BJ (cell line): Measurements from ENCODE around the gene CNKSR2. TPM values are rescaled to one million over a fixed set of nuclear protein-coding genes. Genes with fewer than 3 reads are reported as not detected.
"Not testable (repeated sequence)": the region's sequence is repeated elsewhere in the genome, so short reads cannot be mapped to it uniquely, and the experiment has no call there.

Experiments
- CTCF ChIA-PET: fragments of 350-600 bp; formaldehyde crosslinking; extraction: SDS; loops from one replicate; lab custom pipeline; 2021; ENCODE audit warnings: antibody characterized with exemption, inconsistent platforms; lab: Yijun Ruan, JAX
- POLR2A ChIA-PET: fragments of 300-600 bp; sonication (Branson Sonifier 250); formaldehyde crosslinking; extraction: SDS; loops from one replicate; lab custom pipeline; 2021; ENCODE audit warnings: antibody characterized with exemption; lab: Charles Lee
- DNase-seq: peaks from one replicate; pipeline ENCODE4 v3.0.0-alpha.2; 2011; ENCODE audit warnings: low read depth
- H3K27me3 ChIP-seq: 2 replicates; pipeline ENCODE4 v1.6.0; 2011; ENCODE audit warnings: low read length; ENCODE audit not compliant: control insufficient read depth, insufficient read depth
- H3K36me3 ChIP-seq: 2 replicates; pipeline ENCODE4 v1.5.1; 2011; ENCODE audit warnings: low read length; ENCODE audit not compliant: control insufficient read depth, insufficient read depth
- H3K4me3 ChIP-seq: 2 replicates; pipeline ENCODE4 v1.5.1; 2011; ENCODE audit warnings: low read depth, mild to moderate bottlenecking, control low read depth, low read length
- polyA plus RNA-seq: library from polyadenylated mRNA; depleted of rRNA; stranded (reverse); fragments of >200 nt; gene quantifications from 2 replicates; pipeline ENCODE4 v1.2.3, GENCODE V29; 2011
- TF ChIP-seq, protein P1 (sequence below): IDR thresholded peaks from 2 replicates; pipeline ENCODE4 v1.5.1; 2011; ENCODE audit warnings: low read depth, mild to moderate bottlenecking, control low read depth, inconsistent platforms, low read length, moderate library complexity; ENCODE audit not compliant: insufficient read depth

The CNKSR2 gene
- polyA plus RNA-seq, 1 experiment: 0.32 TPM

DNA sequence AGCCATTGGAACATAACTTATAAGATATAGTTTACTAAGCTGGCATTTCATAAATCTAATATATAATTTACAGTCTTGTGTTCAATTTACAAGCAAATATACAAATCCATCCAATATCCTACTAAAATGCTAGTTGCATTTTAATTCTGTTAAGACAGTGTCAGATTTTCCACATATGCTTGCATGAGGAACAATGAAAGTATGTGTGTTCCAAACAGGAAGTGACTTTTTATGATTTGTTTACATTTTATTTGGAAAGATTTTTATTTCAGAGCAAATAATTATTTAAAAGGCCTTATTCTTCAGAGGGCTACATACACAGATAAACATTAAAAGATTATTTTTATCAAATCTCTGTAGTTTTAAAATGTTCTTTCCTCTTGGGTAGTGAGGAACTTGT lies 153.9 kb downstream of the CNKSR2 start:
- ChIA-PET POLR2A (no interaction called here), CTCF (no interaction called here)
- peak; percentile 11 for DNase-seq
- no peaks in the 10 kb centered on the region for H3K36me3 ChIP-seq
- TF ChIP-seq, protein P1, sequence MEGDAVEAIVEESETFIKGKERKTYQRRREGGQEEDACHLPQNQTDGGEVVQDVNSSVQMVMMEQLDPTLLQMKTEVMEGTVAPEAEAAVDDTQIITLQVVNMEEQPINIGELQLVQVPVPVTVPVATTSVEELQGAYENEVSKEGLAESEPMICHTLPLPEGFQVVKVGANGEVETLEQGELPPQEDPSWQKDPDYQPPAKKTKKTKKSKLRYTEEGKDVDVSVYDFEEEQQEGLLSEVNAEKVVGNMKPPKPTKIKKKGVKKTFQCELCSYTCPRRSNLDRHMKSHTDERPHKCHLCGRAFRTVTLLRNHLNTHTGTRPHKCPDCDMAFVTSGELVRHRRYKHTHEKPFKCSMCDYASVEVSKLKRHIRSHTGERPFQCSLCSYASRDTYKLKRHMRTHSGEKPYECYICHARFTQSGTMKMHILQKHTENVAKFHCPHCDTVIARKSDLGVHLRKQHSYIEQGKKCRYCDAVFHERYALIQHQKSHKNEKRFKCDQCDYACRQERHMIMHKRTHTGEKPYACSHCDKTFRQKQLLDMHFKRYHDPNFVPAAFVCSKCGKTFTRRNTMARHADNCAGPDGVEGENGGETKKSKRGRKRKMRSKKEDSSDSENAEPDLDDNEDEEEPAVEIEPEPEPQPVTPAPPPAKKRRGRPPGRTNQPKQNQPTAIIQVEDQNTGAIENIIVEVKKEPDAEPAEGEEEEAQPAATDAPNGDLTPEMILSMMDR: no peak
- H3K4me3 ChIP-seq: no peak overlapping the region
- H3K27me3 ChIP-seq: no peaks in the 10 kb centered on the region

DNA sequence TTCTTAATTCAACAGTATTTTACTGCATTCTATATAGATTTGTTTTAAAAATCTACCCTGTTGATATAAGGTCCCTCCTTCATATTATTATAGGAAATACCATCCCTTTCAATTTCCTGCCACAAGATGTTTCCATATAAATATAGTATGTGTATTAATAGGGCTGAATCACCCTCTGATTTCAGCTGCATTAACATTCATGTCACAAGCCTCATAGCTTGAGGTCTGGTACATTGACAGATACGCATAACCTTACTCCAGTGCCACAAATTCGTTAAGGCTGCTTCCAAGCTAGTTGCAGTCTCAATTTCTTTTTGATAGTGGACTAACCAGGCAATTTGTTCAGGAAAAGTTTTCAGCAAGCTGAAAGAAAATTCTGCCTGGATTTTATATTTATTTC lies 155.6 kb downstream of the CNKSR2 start:
- CTCF ChIA-PET: no interaction called here
- Histone ChIP-seq H3K4me3 (no peak overlapping the region), H3K27me3 (no peaks in the 10 kb centered on the region), H3K36me3 (no peaks in the 10 kb centered on the region)
- TF ChIP-seq, protein P1: no peak
- no peak for DNase-seq
- POLR2A ChIA-PET: no interaction called here

DNA sequence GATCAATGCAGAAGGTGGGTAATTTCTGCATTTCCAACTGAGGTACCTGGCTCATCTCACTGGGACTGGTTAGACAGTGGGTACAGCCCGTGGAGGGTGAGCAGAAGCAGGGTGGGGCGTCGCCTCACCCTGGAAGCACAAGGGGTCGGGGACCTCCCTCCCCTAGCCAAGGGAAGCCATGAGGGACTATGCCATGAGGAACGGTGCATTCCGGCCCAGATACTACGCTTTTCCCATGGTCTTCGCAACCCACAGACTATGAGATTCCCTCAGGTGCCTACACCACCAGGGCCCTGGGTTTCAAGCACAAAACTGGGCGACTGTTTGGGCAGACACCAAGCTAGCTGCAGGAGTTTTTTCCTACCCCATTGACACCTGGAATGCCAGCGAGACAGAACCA lies 170.4 kb downstream of the CNKSR2 start:
- H3K27me3 ChIP-seq, DNase-seq, H3K4me3 ChIP-seq, CTCF ChIA-PET, POLR2A ChIA-PET, H3K36me3 ChIP-seq: not testable (repeated sequence)

DNA sequence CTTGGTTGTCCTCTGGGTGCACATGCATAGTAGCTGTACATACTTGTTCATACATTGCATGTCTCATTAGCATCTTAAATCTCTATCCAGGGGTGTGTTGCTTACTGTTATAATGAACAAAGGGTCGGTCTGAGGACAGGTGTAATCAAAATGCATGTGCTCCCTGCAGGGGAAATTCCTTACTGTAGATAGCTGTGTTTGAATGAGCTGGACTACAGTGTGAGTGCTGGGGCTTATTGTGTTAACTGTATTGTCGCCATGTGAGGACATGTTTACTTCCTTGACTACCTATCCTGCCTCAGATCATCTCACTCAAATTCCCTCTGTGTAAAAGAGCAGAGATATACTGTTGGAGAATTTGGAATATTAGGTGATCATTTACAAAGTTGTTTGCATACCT lies 185.2 kb downstream of the CNKSR2 start:
- no peak for DNase-seq
- CTCF ChIA-PET: no interaction called here
- POLR2A ChIA-PET: no interaction called here

DNA sequence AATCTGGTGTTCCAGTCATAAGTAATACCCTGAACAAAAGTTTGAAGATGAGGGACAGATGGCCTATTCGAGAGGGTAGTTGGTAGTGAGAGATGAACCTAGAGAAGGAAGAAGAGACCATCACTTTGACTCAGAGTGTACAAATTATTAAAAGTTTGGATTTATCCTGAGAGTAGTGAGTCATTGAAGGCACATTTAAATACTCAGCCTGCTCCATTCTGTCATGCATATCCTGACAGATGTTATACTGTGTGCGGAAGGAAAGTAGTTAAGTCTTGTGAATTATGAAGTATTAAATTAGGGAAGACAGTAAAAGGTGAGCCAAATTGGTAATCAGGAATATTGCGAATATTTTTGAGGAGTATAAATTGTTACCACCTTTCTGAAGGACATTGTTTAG lies 190.8 kb downstream of the CNKSR2 start:
- no peak for DNase-seq
- TF ChIP-seq, protein P1: no peak
- ChIA-PET POLR2A (no interaction called here), CTCF (no interaction called here)
- no peaks in the 10 kb centered on the region for H3K36me3 ChIP-seq
- no peak overlapping the region for H3K4me3 ChIP-seq
- no peaks in the 10 kb centered on the region for H3K27me3 ChIP-seq

More for the DNA sequence above, 185.2 kb downstream of the CNKSR2 start:
- TF ChIP-seq, protein P1: no peak
- H3K36me3 ChIP-seq: no peaks in the 10 kb centered on the region
- no peak overlapping the region for H3K4me3 ChIP-seq
- H3K27me3 ChIP-seq: no peaks in the 10 kb centered on the region

DNA sequence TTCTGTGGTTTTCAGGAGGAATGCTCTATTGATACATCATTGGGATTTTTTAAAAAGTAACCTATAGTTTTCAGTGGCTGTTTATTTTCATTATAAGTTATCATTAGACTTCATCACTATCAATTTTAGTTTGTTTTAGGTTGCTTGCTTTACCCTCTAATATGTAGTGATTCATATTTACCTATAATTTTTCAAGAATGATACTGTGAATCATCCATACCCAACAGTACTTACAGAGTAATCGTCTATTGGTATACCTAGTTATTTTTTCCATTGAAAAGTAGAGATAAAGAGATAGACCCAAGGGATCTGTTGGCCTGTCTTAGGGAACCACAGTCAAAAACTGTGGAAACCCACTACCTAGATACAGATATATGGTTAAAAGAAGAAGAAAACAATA lies 200.6 kb downstream of the CNKSR2 start:
- H3K36me3 ChIP-seq: no peaks in the 10 kb centered on the region
- DNase-seq: no peak
- CTCF ChIA-PET: no interaction called here
- POLR2A ChIA-PET: no interaction called here
- TF ChIP-seq, protein P1: no peak
- no peak overlapping the region for H3K4me3 ChIP-seq
- no peaks in the 10 kb centered on the region for H3K27me3 ChIP-seq
